SK-N-SH (cell line): ENCODE results near the gene NUMB. TPM values are rescaled to one million over a fixed set of nuclear protein-coding genes. Genes with fewer than 3 reads are reported as not detected.

Experiments
- CTCF ChIA-PET: fragments of 300-600, 350-600 bp; formaldehyde crosslinking; extraction: SDS; loops from one replicate; lab custom pipeline; 2021; lab: Yijun Ruan, JAX
- POLR2A ChIA-PET: fragments of 350-600 bp; sonication (Branson Sonifier 250); formaldehyde crosslinking; extraction: SDS; loops from one replicate; lab custom pipeline; 2020; ENCODE audit warnings: antibody characterized with exemption, inconsistent platforms; lab: Yijun Ruan, JAX
- DNase-seq: peaks from one replicate; pipeline ENCODE4 v3.0.0; 2012
- H2AFZ ChIP-seq: fragments of 200-600 bp; sonication (generic); 2 replicates; pipeline ENCODE4 v1.8.1; 2016; ENCODE audit warnings: antibody characterized with exemption, mild to moderate bottlenecking, low read depth
- H3F3A ChIP-seq: fragments of 200-600 bp; sonication (generic); replicated peaks from 2 replicates; pipeline ENCODE3; 2016; ENCODE audit warnings: antibody characterized with exemption, mild to moderate bottlenecking; ENCODE audit not compliant: insufficient read depth
- H3K27ac ChIP-seq, 2 experiments: fragments of 200-500 bp in 1 of 2; fragments of 200-600 bp in 1 of 2; sonication (Bioruptor generic) in 1 of 2; sonication (generic), shearing (Covaris generic) in 1 of 2; 2 replicates each; pipeline versions ENCODE4 v1.5.1 to v1.6.1; 2014 to 2016; ENCODE audit warnings: low read depth in 2 of 2, inconsistent platforms in 1 of 2, low read length in 1 of 2, mild to moderate bottlenecking in 1 of 2, mixed read lengths in 1 of 2
- H3K27me3 ChIP-seq: fragments of 200-600 bp; sonication (generic), shearing (Covaris generic); 2 replicates; pipeline ENCODE4 v1.6.1; 2016; ENCODE audit warnings: mixed run types; ENCODE audit not compliant: insufficient read depth
- H3K36me3 ChIP-seq, 2 experiments: fragments of 200-500 bp in 1 of 2; fragments of 200-600 bp in 1 of 2; sonication (Bioruptor generic) in 1 of 2; sonication (generic) in 1 of 2; replicated peaks in 1 of 2; 2 replicates each; pipeline versions ENCODE3 to v1.5.1; 2014 to 2016; ENCODE audit warnings: low read length in 1 of 2, mild to moderate bottlenecking in 1 of 2; ENCODE audit not compliant: insufficient read depth in 2 of 2, control insufficient read depth in 1 of 2
- H3K4me1 ChIP-seq, 2 experiments: fragments of 200-500 bp in 1 of 2; fragments of 200-600 bp in 1 of 2; sonication (Bioruptor generic) in 1 of 2; sonication (generic), shearing (Covaris generic) in 1 of 2; 2 replicates each; pipeline versions ENCODE4 v1.5.1 to v1.6.1; 2014 to 2016; ENCODE audit warnings: low read depth in 1 of 2, low read length in 1 of 2, mixed run types in 1 of 2; ENCODE audit not compliant: insufficient read depth in 2 of 2, control insufficient read depth in 1 of 2
- H3K4me2 ChIP-seq: fragments of 200-600 bp; sonication (generic), shearing (Covaris generic); 2 replicates; pipeline ENCODE4 v1.6.1; 2017; ENCODE audit warnings: mixed run types
- H3K4me3 ChIP-seq, 2 experiments: fragments of 200-500 bp in 1 of 2; fragments of 200-600 bp in 1 of 2; sonication (Bioruptor generic) in 1 of 2; sonication (generic), shearing (Covaris generic) in 1 of 2; 2 replicates each; pipeline versions ENCODE4 v1.5.1 to v1.8.1; 2014 to 2016; ENCODE audit warnings: low read depth in 2 of 2, inconsistent platforms in 1 of 2, low read length in 1 of 2, mild to moderate bottlenecking in 1 of 2, mixed read lengths in 1 of 2, moderate library complexity in 1 of 2
- H3K79me2 ChIP-seq: fragments of 200-600 bp; sonication (generic); 2 replicates; pipeline ENCODE4 v1.8.1; 2017; ENCODE audit warnings: mild to moderate bottlenecking; ENCODE audit not compliant: insufficient read depth
- H3K9ac ChIP-seq: fragments of 200-600 bp; sonication (generic); 2 replicates; pipeline ENCODE4 v1.6.1; 2017; ENCODE audit warnings: mixed run types
- H3K9me2 ChIP-seq: fragments of 200-600 bp; sonication (generic); 2 replicates; pipeline ENCODE4 v1.6.1; 2017; ENCODE audit warnings: mixed run types
- H3K9me3 ChIP-seq: fragments of 200-600 bp; sonication (generic); 2 replicates; pipeline ENCODE4 v1.6.1; 2017; ENCODE audit warnings: mixed run types, mild to moderate bottlenecking, moderate library complexity
- H4K20me1 ChIP-seq: fragments of 200-600 bp; sonication (generic); 2 replicates; pipeline ENCODE4 v1.6.1; 2017; ENCODE audit warnings: mild to moderate bottlenecking, mixed run types; ENCODE audit not compliant: insufficient read depth
- EZH2phosphoT487 ChIP-seq: fragments of 200-600 bp; sonication (generic); IDR thresholded peaks from 2 replicates; pipeline ENCODE4 v1.6.1; 2017; ENCODE audit warnings: low read depth, mixed run types, mild to moderate bottlenecking, antibody characterized with exemption, moderate library complexity, borderline replicate concordance
- FOXM1 ChIP-seq: IDR thresholded peaks from 2 replicates; pipeline ENCODE4 v1.4.0; 2012; ENCODE audit warnings: low read depth, mild to moderate bottlenecking
- GATA2 ChIP-seq: sonication (generic); formaldehyde crosslinking; IDR thresholded peaks from 2 replicates; pipeline ENCODE4 v1.5.0; 2020; ENCODE audit warnings: mild to moderate bottlenecking, missing genetic modification reagents
- IRF3 ChIP-seq: fragments of 150-350 bp; IDR thresholded peaks from 2 replicates; pipeline ENCODE4 v1.6.1; 2016; ENCODE audit warnings: mild to moderate bottlenecking, low read depth, low read length
- JUND ChIP-seq: IDR thresholded peaks from 2 replicates; pipeline ENCODE4 v1.4.0; 2012
- MEF2A ChIP-seq: IDR thresholded peaks from 2 replicates; pipeline ENCODE4 v1.4.0; 2012; ENCODE audit warnings: low read depth, borderline replicate concordance
- NFIC ChIP-seq: IDR thresholded peaks from 2 replicates; pipeline ENCODE4 v1.4.0; 2012; ENCODE audit warnings: borderline replicate concordance
- RCOR1 ChIP-seq: fragments of 150-350 bp; IDR thresholded peaks from 2 replicates; pipeline ENCODE4 v1.6.1; 2017; ENCODE audit warnings: antibody characterized with exemption, low read length
- TAF1 ChIP-seq: IDR thresholded peaks from 2 replicates; pipeline ENCODE4 v1.6.1; 2012; ENCODE audit warnings: low read depth, mild to moderate bottlenecking, low read length, moderate library complexity, borderline replicate concordance
- TEAD4 ChIP-seq: IDR thresholded peaks from 2 replicates; pipeline ENCODE4 v1.4.0; 2012; ENCODE audit warnings: mild to moderate bottlenecking, borderline replicate concordance; ENCODE audit not compliant: insufficient read depth
- ZBTB33 ChIP-seq: IDR thresholded peaks from 2 replicates; pipeline ENCODE4 v1.4.0; 2012; ENCODE audit warnings: low read depth, borderline replicate concordance
- WGBS: methylation state at CpG from one replicate; pipeline ENCODE4 v1.1.6; 2017; ENCODE audit warnings: low lambda C conversion rate; 5-methylcytosine and 5-hydroxymethylcytosine counted together
- polyA plus RNA-seq, 3 experiments: library from polyadenylated mRNA; depleted of rRNA; stranded (reverse); fragments of >200 nt; gene quantifications; 2 replicates each; pipeline ENCODE4 v1.2.3, GENCODE V29; 2012
- TF ChIP-seq, protein P1 (sequence below): IDR thresholded peaks from 2 replicates; pipeline ENCODE4 v1.4.0; 2012; ENCODE audit warnings: low read depth, borderline replicate concordance

Gene NUMB
- polyA plus RNA-seq, 1 of the 3 experiments (the other 2 are of a cell fraction), result 58.4 TPM

GRCh38 chr14:73235531-73236155 lies 222.7 kb downstream of the NUMB start:
- Histone ChIP-seq H3K27me3 (peaks cover 41% of the 10 kb centered on the region), H3K9me2 (no peaks in the 10 kb centered on the region)
- TF ChIP-seq EZH2phosphoT487, result no peak
- TF ChIP-seq ZBTB33, result no peak
- TF ChIP-seq IRF3, result no peak
- TF ChIP-seq TAF1, result no peak
- TF ChIP-seq RCOR1, result no peak
- TF ChIP-seq GATA2 (CRISPR knock-in tag), result no peak
- TF ChIP-seq FOXM1, result no peak
- no peak for TF ChIP-seq MEF2A
- no peak for TF ChIP-seq TEAD4
- no peak for TF ChIP-seq NFIC
- no peak for TF ChIP-seq JUND
- TF ChIP-seq, protein P1, sequence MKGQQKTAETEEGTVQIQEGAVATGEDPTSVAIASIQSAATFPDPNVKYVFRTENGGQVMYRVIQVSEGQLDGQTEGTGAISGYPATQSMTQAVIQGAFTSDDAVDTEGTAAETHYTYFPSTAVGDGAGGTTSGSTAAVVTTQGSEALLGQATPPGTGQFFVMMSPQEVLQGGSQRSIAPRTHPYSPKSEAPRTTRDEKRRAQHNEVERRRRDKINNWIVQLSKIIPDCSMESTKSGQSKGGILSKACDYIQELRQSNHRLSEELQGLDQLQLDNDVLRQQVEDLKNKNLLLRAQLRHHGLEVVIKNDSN, result no peak
- TF ChIP-seq, all 33 proteins: peak for 0
- no peaks in the 10 kb centered on the region for H3K9me3 ChIP-seq
- no peaks in the 10 kb centered on the region for H3K79me2 ChIP-seq
- H3K27ac ChIP-seq, result no peak overlapping the region
- peaks cover 3% of the 10 kb centered on the region for H3F3A ChIP-seq
- H3K9ac ChIP-seq, result no peak overlapping the region
- ChIA-PET POLR2A (interaction anchor here (0.5 kb wide), 1 partner anchor 221 kb away, joined by 4 read pairs; no protein-coding TSS in a partner anchor), CTCF (interaction anchor here (0.9 kb wide), 2 partner anchors 32 to 177 kb away, joined by 3 read pairs; partner anchors contain the start of gene RBM25)
- H4K20me1 ChIP-seq, result no peaks in the 10 kb centered on the region
- 83% methylated on average over 5 of the region's 6 CpGs for WGBS
- no peak for DNase-seq
- peaks cover 8 to 16% of the 10 kb centered on the region in 2 experiments; a peak in 3 of 4 replicates for H3K4me1 ChIP-seq
- H3K4me3 ChIP-seq, result no peak overlapping the region
- H3K36me3 ChIP-seq, result no peaks in the 10 kb centered on the region
- H3K4me2 ChIP-seq, result no peak overlapping the region
- no peak overlapping the region for H2AFZ ChIP-seq
